Measurements from ENCODE around the gene PARD6G. TPM values are rescaled to one million over a fixed set of nuclear protein-coding genes. Genes with fewer than 3 reads are reported as not detected.

Gene PARD6G
- total and polyA plus RNA-seq, 9 of the 15 experiments (the other 6 are each of a cell fraction or from before 2014, with no cell fraction given), result 0.03 to 1.2 (median 0.26) TPM

- TF ChIP-seq CBX8 (IDR thresholded peaks at IDR 0.05; ENCODE audit: borderline replicate concordance, extremely low read depth, low read depth, low read length, poor library complexity, severe bottlenecking) (no peak), ZNF583 (CRISPR knock-in tag; IDR thresholded peaks at IDR 0.05) (no peak)
These were observed 126.4 kb downstream of the PARD6G start (continued) for GRCh38 chr18:80120932-80121331.

GRCh38 chr18:80119111-80119510 is 128.2 kb downstream of the PARD6G start:
- H3K9ac ChIP-seq (ENCODE audit: insufficient read depth in 1 of 2, low read depth in 2 of 2, low read length in 2 of 2), result no peak overlapping the region
- no peak overlapping the region for H2AFZ ChIP-seq (ENCODE audit: low read depth, low read length)
- in situ Hi-C loops (cut with MboI), result no loop called here
- TF ChIP-seq ZFP91 (CRISPR knock-in tag; IDR thresholded peaks at IDR 0.05), result no peak
- TF ChIP-seq SMARCB1 (IDR thresholded peaks at IDR 0.05; ENCODE audit: insufficient read length, low read depth), result no peak
- TF ChIP-seq HNRNPK (IDR thresholded peaks at IDR 0.05; ENCODE audit: low read depth, low read length, poor library complexity, severe bottlenecking), result no peak
- no peak for TF ChIP-seq GTF2B (IDR thresholded peaks at IDR 0.05; ENCODE audit: extremely low read depth, insufficient read length)
- intact Hi-C loops (cut with micrococcal nuclease), result no loop called here
- H4K20me1 ChIP-seq (replicated peaks; ENCODE audit: control insufficient read depth, insufficient read depth, low read length), result peaks cover 10% of the 10 kb centered on the region
- CTCF ChIA-PET (ENCODE audit: low intra/inter-chr PET ratio), result no interaction called here
- 100% methylated on average over 3 of the region's 6 CpGs for WGBS (ENCODE audit: insufficient coverage, low coverage, missing lambda C conversion rate)
- no peak for DNase-seq (ENCODE audit: extremely low read depth in 1 of 4, low spot score in 3 of 4)
- no peaks in the 10 kb centered on the region for H3K9me3 ChIP-seq (replicated peaks; ENCODE audit: control insufficient read depth, insufficient read depth, low read depth, low read length)
- no peaks in the 10 kb centered on the region; a peak in 1 of 5 replicates for H3K4me1 ChIP-seq (replicated peaks in 1 of 2; ENCODE audit: control insufficient read depth in 2 of 2, insufficient read depth in 2 of 2, low read length in 2 of 2)
- ATAC-seq, result no peak
- no peaks in the 10 kb centered on the region for H3K9me1 ChIP-seq (ENCODE audit: control insufficient read depth, insufficient read depth, low read length)
- BruUV-seq (replicated peaks), result no TSS peak
- no peak overlapping the region for H3K27ac ChIP-seq (ENCODE audit: extremely low read depth, low read depth, low read length)
- no peak for FAIRE-seq
- H3K4me2 ChIP-seq (ENCODE audit: insufficient read depth, low read length), result no peak overlapping the region
- POLR2A ChIA-PET, result no interaction called here
- no peak overlapping the region for H3K4me3 ChIP-seq
- peaks cover 58% of the 10 kb centered on the region for H3K79me2 ChIP-seq (ENCODE audit: control insufficient read depth, insufficient read depth, low read length)
- no peaks in the 10 kb centered on the region for H3K27me3 ChIP-seq (ENCODE audit: control insufficient read depth in 2 of 2, insufficient read depth in 2 of 2, low read length in 2 of 2)
- peaks cover 52% of the 10 kb centered on the region; the same call in 2 of the 3 replicates for H3K36me3 ChIP-seq (ENCODE audit: control insufficient read depth, insufficient read depth, low read length)
